ENCODE data around the gene NPAS2.

The NPAS2 gene

GRCh38 chr2:100995309-100996075, 175.6 kb downstream of the NPAS2 start:
- DNase-seq, result no peak

GRCh38 chr2:100997509-100998234, 177.7 kb downstream of the NPAS2 start:
- no peak for DNase-seq

- DNase-seq, result no peak
Measured at GRCh38 chr2:100998235-100998573, 178.3 kb downstream of the NPAS2 start.

GRCh38 chr2:100999995-101000394, 180.1 kb downstream of the NPAS2 start:
- no peak for DNase-seq

GRCh38 chr2:101001691-101002561, 182.0 kb downstream of the NPAS2 start, which contains the start of gene RPL31:
TSS of gene RPL31 (plus strand) at chr2:101002289. CDS start at chr2:101002702, 413 bp downstream.
- peak; percentile 90 to 91 for DNase-seq

- no peak for DNase-seq
Measured at GRCh38 chr2:101002562-101003277, 182.8 kb downstream of the NPAS2 start.

- DNase-seq, result no peak
Measured at GRCh38 chr2:101003278-101003775, 183.4 kb downstream of the NPAS2 start.

GRCh38 chr2:101004620-101005325, 184.8 kb downstream of the NPAS2 start:
- DNase-seq, result no peak

- no peak for DNase-seq
Measured at GRCh38 chr2:101006065-101006715, 186.3 kb downstream of the NPAS2 start.

- no peak for DNase-seq
Measured at GRCh38 chr2:101007415-101008345, 187.7 kb downstream of the NPAS2 start.

GRCh38 chr2:101011152-101011551, 191.2 kb downstream of the NPAS2 start:
- no peak for DNase-seq

GRCh38 chr2:101012054-101012705, 192.2 kb downstream of the NPAS2 start:
- DNase-seq, result no peak

GRCh38 chr2:101012706-101013181, 192.8 kb downstream of the NPAS2 start:
- peak; percentile 46 to 51 for DNase-seq

- DNase-seq, result no peak
Measured at GRCh38 chr2:101014264-101014857, 194.4 kb downstream of the NPAS2 start.

GRCh38 chr2:101017371-101017770, 197.4 kb downstream of the NPAS2 start:
- DNase-seq, result no peak

- no peak for DNase-seq
Measured at GRCh38 chr2:101018934-101019333, 199.0 kb downstream of the NPAS2 start.

GRCh38 chr2:101022221-101022620, 202.3 kb downstream of the NPAS2 start:
- no peak for DNase-seq

GRCh38 chr2:101023327-101024107, 203.6 kb downstream of the NPAS2 start:
- no peak for DNase-seq
